WTC11 (cell line): Measurements from ENCODE around the gene IDH3B. TPM values are rescaled to one million over a fixed set of nuclear protein-coding genes. Genes with fewer than 3 reads are reported as not detected.
A peak's percentile ranks its signal among the peaks of the same experiment; 100 is the strongest.

Experiments
- ATAC-seq: fragments of 200-7000 bp; cut with Tn5 transposase; 2 replicates; pipeline ENCODE4 v1.10.0; 2021; ENCODE audit warnings: mild to moderate bottlenecking, moderate library complexity
- CTCF ChIA-PET: fragments of 300-600 bp; sonication (Branson Sonifier 250); formaldehyde crosslinking; loops from one replicate; lab custom pipeline; 2021; ENCODE audit warnings: antibody characterized with exemption; lab: Charles Lee
- POLR2A ChIA-PET: fragments of 350-600 bp; sonication (Branson Sonifier 250); formaldehyde crosslinking; loops from one replicate; lab custom pipeline; 2021; ENCODE audit warnings: antibody characterized with exemption; lab: Charles Lee
- DNase-seq: peaks from one replicate; pipeline ENCODE4 v3.0.0; 2021; ENCODE audit warnings: low spot score
- H3K27ac Mint-ChIP-seq: 2 replicates; pipeline ENCODE4 v1.8.0; 2021; ENCODE audit warnings: mixed read lengths
- H3K27me3 Mint-ChIP-seq: 2 replicates; pipeline ENCODE4 v1.8.0; 2021; ENCODE audit warnings: low read depth, mild to moderate bottlenecking, moderate library complexity, mixed read lengths
- H3K36me3 Mint-ChIP-seq: 2 replicates; pipeline ENCODE4 v1.8.0; 2021; ENCODE audit warnings: mixed read lengths
- H3K4me1 Mint-ChIP-seq: 2 replicates; pipeline ENCODE4 v1.8.0; 2022; ENCODE audit warnings: mixed read lengths
- H3K4me3 Mint-ChIP-seq: 2 replicates; pipeline ENCODE4 v1.8.0; 2021; ENCODE audit warnings: mild to moderate bottlenecking, moderate library complexity, mixed read lengths
- H3K9me3 Mint-ChIP-seq: 2 replicates; pipeline ENCODE4 v1.8.0; 2021; ENCODE audit warnings: mixed read lengths
- CREM ChIP-seq: sonication (generic); formaldehyde crosslinking; IDR thresholded peaks from 2 replicates; pipeline ENCODE4 v1.8.1; 2022; ENCODE audit warnings: mild to moderate bottlenecking, missing genetic modification reagents, moderate library complexity
- E2F1 ChIP-seq: sonication (generic); formaldehyde crosslinking; IDR thresholded peaks from 2 replicates; pipeline ENCODE4 v1.8.0; 2022; ENCODE audit warnings: mild to moderate bottlenecking, missing genetic modification reagents
- FOXJ3 ChIP-seq: sonication (generic); formaldehyde crosslinking; IDR thresholded peaks from 2 replicates; pipeline ENCODE4 v1.9.0; 2021; ENCODE audit warnings: missing genetic modification reagents, mild to moderate bottlenecking, borderline replicate concordance
- GRHL2 ChIP-seq: fragments of 250-450 bp; sonication (Bioruptor Pico); IDR thresholded peaks from 2 replicates; pipeline ENCODE4 v1.8.0; 2022; ENCODE audit warnings: mild to moderate bottlenecking, moderate library complexity; ENCODE audit not compliant: insufficient replicate concordance, severe bottlenecking
- HMGXB4 ChIP-seq: sonication (generic); formaldehyde crosslinking; IDR thresholded peaks from 2 replicates; pipeline ENCODE4 v1.8.1; 2023; ENCODE audit warnings: mild to moderate bottlenecking, moderate library complexity, missing genetic modification reagents
- JAZF1 ChIP-seq: fragments of 250-450 bp; sonication (Bioruptor Pico); IDR thresholded peaks from 2 replicates; pipeline ENCODE4 v1.9.0; 2021; ENCODE audit warnings: moderate library complexity, mild to moderate bottlenecking, inconsistent platforms
- MAX ChIP-seq: sonication (generic); formaldehyde crosslinking; IDR thresholded peaks from 2 replicates; pipeline ENCODE4 v1.8.0; 2022; ENCODE audit warnings: mild to moderate bottlenecking, missing genetic modification reagents
- MYBL2 ChIP-seq: sonication (generic); formaldehyde crosslinking; IDR thresholded peaks from 2 replicates; pipeline ENCODE4 v1.8.1; 2023; ENCODE audit warnings: mild to moderate bottlenecking, moderate library complexity, missing genetic modification reagents
- NFATC4 ChIP-seq: fragments of 250-450 bp; sonication (Bioruptor Pico); IDR thresholded peaks from 2 replicates; pipeline ENCODE4 v1.9.0; 2021; ENCODE audit warnings: mild to moderate bottlenecking
- OVOL2 ChIP-seq: fragments of 250-450 bp; sonication (Bioruptor Pico); IDR thresholded peaks from 2 replicates; pipeline ENCODE4 v1.9.0; 2021; ENCODE audit warnings: mild to moderate bottlenecking, borderline replicate concordance
- SMAD3 ChIP-seq: sonication (generic); formaldehyde crosslinking; IDR thresholded peaks from 2 replicates; pipeline ENCODE4 v1.8.0; 2022; ENCODE audit warnings: missing genetic modification reagents, mild to moderate bottlenecking, borderline replicate concordance
- TCF7 ChIP-seq: sonication (generic); formaldehyde crosslinking; IDR thresholded peaks from 2 replicates; pipeline ENCODE4 v1.8.0; 2022; ENCODE audit warnings: mild to moderate bottlenecking, low read depth, missing genetic modification reagents, moderate library complexity
- TEAD4 ChIP-seq: sonication (generic); formaldehyde crosslinking; IDR thresholded peaks from 2 replicates; pipeline ENCODE4 v1.8.0; 2022; ENCODE audit warnings: mild to moderate bottlenecking, missing genetic modification reagents
- TP53 ChIP-seq: sonication (generic); formaldehyde crosslinking; IDR thresholded peaks from 2 replicates; pipeline ENCODE4 v1.8.1; 2023; ENCODE audit warnings: mild to moderate bottlenecking, missing genetic modification reagents
- ZBTB21 ChIP-seq: sonication (generic); formaldehyde crosslinking; IDR thresholded peaks from 2 replicates; pipeline ENCODE4 v1.8.1; 2023; ENCODE audit warnings: mild to moderate bottlenecking, missing genetic modification reagents, borderline replicate concordance
- ZNF232 ChIP-seq: sonication (generic); formaldehyde crosslinking; IDR thresholded peaks from 2 replicates; pipeline ENCODE4 v1.8.0; 2022; ENCODE audit warnings: mild to moderate bottlenecking, missing genetic modification reagents
- total RNA-seq: library from RNA; stranded (reverse); gene quantifications from 3 replicates; pipeline ENCODE4 v1.2.3, GENCODE V29; 2021
- TF ChIP-seq, protein P1 (sequence below): sonication (generic); formaldehyde crosslinking; IDR thresholded peaks from 2 replicates; pipeline ENCODE4 v1.8.1; 2022; ENCODE audit warnings: missing genetic modification reagents, borderline replicate concordance
- TF ChIP-seq, protein P2 (sequence below): sonication (generic); formaldehyde crosslinking; IDR thresholded peaks from 2 replicates; pipeline ENCODE4 v1.8.1; 2023; ENCODE audit warnings: mild to moderate bottlenecking, missing genetic modification reagents, borderline replicate concordance
- TF ChIP-seq, protein P3 (sequence below): fragments of 250-450 bp; sonication (Bioruptor Pico); IDR thresholded peaks from 2 replicates; pipeline ENCODE4 v1.9.0; 2021; ENCODE audit warnings: mild to moderate bottlenecking, borderline replicate concordance
- TF ChIP-seq, protein P4 (sequence below): sonication (generic); formaldehyde crosslinking; IDR thresholded peaks from 2 replicates; pipeline ENCODE4 v1.8.0; 2022; ENCODE audit warnings: mild to moderate bottlenecking, missing genetic modification reagents

IDH3B gene
- total RNA-seq, 1 experiment from 2014 or later: 136 TPM

GRCh38 chr20:2692036-2692885 is 28.2 kb upstream of the IDH3B start, which contains the start of gene EBF4 (continued):
- no peak for TF ChIP-seq ZBTB21 (CRISPR knock-in tag)
- peak; percentile 30; the same call in 1 of the 2 replicates for TF ChIP-seq CREM (CRISPR knock-in tag)
- TF ChIP-seq SMAD3 (CRISPR knock-in tag): no peak
- no peak for TF ChIP-seq JAZF1 (CRISPR knock-in tag)
- TF ChIP-seq NFATC4: no peak
- TF ChIP-seq TCF7 (CRISPR knock-in tag): no peak
- TF ChIP-seq MYBL2 (CRISPR knock-in tag): 0 out of 2 replicates have a peak, but pooled peaks have one; percentile 66
- TF ChIP-seq FOXJ3 (CRISPR knock-in tag): no peak
- no peak for TF ChIP-seq HMGXB4 (CRISPR knock-in tag)
- TF ChIP-seq E2F1 (CRISPR knock-in tag): no peak
- TF ChIP-seq, protein P1, sequence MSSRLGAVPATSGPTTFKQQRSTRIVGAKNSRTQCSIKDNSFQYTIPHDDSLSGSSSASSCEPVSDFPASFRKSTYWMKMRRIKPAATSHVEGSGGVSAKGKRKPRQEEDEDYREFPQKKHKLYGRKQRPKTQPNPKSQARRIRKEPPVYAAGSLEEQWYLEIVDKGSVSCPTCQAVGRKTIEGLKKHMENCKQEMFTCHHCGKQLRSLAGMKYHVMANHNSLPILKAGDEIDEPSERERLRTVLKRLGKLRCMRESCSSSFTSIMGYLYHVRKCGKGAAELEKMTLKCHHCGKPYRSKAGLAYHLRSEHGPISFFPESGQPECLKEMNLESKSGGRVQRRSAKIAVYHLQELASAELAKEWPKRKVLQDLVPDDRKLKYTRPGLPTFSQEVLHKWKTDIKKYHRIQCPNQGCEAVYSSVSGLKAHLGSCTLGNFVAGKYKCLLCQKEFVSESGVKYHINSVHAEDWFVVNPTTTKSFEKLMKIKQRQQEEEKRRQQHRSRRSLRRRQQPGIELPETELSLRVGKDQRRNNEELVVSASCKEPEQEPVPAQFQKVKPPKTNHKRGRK (CRISPR knock-in tag): no peak
- peak; percentile 84; the same call in 1 of the 2 replicates for TF ChIP-seq MAX
- TF ChIP-seq, protein P2, sequence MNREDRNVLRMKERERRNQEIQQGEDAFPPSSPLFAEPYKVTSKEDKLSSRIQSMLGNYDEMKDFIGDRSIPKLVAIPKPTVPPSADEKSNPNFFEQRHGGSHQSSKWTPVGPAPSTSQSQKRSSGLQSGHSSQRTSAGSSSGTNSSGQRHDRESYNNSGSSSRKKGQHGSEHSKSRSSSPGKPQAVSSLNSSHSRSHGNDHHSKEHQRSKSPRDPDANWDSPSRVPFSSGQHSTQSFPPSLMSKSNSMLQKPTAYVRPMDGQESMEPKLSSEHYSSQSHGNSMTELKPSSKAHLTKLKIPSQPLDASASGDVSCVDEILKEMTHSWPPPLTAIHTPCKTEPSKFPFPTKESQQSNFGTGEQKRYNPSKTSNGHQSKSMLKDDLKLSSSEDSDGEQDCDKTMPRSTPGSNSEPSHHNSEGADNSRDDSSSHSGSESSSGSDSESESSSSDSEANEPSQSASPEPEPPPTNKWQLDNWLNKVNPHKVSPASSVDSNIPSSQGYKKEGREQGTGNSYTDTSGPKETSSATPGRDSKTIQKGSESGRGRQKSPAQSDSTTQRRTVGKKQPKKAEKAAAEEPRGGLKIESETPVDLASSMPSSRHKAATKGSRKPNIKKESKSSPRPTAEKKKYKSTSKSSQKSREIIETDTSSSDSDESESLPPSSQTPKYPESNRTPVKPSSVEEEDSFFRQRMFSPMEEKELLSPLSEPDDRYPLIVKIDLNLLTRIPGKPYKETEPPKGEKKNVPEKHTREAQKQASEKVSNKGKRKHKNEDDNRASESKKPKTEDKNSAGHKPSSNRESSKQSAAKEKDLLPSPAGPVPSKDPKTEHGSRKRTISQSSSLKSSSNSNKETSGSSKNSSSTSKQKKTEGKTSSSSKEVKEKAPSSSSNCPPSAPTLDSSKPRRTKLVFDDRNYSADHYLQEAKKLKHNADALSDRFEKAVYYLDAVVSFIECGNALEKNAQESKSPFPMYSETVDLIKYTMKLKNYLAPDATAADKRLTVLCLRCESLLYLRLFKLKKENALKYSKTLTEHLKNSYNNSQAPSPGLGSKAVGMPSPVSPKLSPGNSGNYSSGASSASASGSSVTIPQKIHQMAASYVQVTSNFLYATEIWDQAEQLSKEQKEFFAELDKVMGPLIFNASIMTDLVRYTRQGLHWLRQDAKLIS: no peak

- Mint-ChIP-seq H3K27ac (no peak overlapping the region), H3K36me3 (peaks cover 5% of the 10 kb centered on the region), H3K4me1 (peaks cover 32% of the 10 kb centered on the region), H3K4me3 (peak overlapping the region; percentile 85), H3K27me3 (peaks cover 88% of the 10 kb centered on the region), H3K9me3 (no peaks in the 10 kb centered on the region)
- no peak for DNase-seq
- CTCF ChIA-PET: interaction anchor here (1.5 to 2.8 kb wide), 2 partner anchors 10 to 61 kb away, joined by 4 to 14 read pairs; no protein-coding TSS in a partner anchor
- POLR2A ChIA-PET: no interaction called here
- no peak for ATAC-seq
- TF ChIP-seq OVOL2 (CRISPR knock-in tag): no peak
- no peak for TF ChIP-seq ZNF232
- TF ChIP-seq, protein P3, sequence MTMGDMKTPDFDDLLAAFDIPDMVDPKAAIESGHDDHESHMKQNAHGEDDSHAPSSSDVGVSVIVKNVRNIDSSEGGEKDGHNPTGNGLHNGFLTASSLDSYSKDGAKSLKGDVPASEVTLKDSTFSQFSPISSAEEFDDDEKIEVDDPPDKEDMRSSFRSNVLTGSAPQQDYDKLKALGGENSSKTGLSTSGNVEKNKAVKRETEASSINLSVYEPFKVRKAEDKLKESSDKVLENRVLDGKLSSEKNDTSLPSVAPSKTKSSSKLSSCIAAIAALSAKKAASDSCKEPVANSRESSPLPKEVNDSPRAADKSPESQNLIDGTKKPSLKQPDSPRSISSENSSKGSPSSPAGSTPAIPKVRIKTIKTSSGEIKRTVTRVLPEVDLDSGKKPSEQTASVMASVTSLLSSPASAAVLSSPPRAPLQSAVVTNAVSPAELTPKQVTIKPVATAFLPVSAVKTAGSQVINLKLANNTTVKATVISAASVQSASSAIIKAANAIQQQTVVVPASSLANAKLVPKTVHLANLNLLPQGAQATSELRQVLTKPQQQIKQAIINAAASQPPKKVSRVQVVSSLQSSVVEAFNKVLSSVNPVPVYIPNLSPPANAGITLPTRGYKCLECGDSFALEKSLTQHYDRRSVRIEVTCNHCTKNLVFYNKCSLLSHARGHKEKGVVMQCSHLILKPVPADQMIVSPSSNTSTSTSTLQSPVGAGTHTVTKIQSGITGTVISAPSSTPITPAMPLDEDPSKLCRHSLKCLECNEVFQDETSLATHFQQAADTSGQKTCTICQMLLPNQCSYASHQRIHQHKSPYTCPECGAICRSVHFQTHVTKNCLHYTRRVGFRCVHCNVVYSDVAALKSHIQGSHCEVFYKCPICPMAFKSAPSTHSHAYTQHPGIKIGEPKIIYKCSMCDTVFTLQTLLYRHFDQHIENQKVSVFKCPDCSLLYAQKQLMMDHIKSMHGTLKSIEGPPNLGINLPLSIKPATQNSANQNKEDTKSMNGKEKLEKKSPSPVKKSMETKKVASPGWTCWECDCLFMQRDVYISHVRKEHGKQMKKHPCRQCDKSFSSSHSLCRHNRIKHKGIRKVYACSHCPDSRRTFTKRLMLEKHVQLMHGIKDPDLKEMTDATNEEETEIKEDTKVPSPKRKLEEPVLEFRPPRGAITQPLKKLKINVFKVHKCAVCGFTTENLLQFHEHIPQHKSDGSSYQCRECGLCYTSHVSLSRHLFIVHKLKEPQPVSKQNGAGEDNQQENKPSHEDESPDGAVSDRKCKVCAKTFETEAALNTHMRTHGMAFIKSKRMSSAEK (CRISPR knock-in tag): no peak
- no peak for TF ChIP-seq GRHL2 (CRISPR knock-in tag)
- TF ChIP-seq TP53: no peak
- no peak for TF ChIP-seq TEAD4 (CRISPR knock-in tag)
- TF ChIP-seq NFATC4: no peak
- TF ChIP-seq, protein P4, sequence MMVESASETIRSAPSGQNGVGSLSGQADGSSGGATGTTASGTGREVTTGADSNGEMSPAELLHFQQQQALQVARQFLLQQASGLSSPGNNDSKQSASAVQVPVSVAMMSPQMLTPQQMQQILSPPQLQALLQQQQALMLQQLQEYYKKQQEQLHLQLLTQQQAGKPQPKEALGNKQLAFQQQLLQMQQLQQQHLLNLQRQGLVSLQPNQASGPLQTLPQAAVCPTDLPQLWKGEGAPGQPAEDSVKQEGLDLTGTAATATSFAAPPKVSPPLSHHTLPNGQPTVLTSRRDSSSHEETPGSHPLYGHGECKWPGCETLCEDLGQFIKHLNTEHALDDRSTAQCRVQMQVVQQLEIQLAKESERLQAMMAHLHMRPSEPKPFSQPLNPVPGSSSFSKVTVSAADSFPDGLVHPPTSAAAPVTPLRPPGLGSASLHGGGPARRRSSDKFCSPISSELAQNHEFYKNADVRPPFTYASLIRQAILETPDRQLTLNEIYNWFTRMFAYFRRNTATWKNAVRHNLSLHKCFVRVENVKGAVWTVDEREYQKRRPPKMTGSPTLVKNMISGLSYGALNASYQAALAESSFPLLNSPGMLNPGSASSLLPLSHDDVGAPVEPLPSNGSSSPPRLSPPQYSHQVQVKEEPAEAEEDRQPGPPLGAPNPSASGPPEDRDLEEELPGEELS (CRISPR knock-in tag): no peak
These were observed 27.6 kb upstream of the IDH3B start for GRCh38 chr20:2691663-2692035.
